ENCODE measurements around the gene KRTAP5-2.

GRCh38 chr11:1625541-1625940 is 27.4 kb upstream of the KRTAP5-2 start:
- no peak for TF ChIP-seq SUZ12 (IDR thresholded peaks at IDR 0.05; ENCODE audit: extremely low read depth, insufficient read depth, insufficient read length)
- no peak for TF ChIP-seq ZNF274 (IDR thresholded peaks at IDR 0.05; ENCODE audit: low read depth, low read length)
- TF ChIP-seq YY1 (IDR thresholded peaks at IDR 0.05; ENCODE audit: insufficient read depth, insufficient read length) = no peak

Data from NT2/D1 (cell line).